HL-60/S4 treated with phorbol 12-myristate 13-acetate at 8.2 ng/mL for 4 days and 3 days (cell line): Measurements from ENCODE around the gene ATF7IP.
"Not testable (repeated sequence)": the region's sequence is repeated elsewhere in the genome, so short reads cannot be mapped to it uniquely, and the experiment has no call there.

Experiments used
- in situ Hi-C: fragments of 300-500 bp; cut with MboI; formaldehyde crosslinking; loops from 2 replicates; pipeline ENCODE4 v1.15.0; 2022; ENCODE audit warnings: low sequenced_read_pairs

ATF7IP gene

DNA sequence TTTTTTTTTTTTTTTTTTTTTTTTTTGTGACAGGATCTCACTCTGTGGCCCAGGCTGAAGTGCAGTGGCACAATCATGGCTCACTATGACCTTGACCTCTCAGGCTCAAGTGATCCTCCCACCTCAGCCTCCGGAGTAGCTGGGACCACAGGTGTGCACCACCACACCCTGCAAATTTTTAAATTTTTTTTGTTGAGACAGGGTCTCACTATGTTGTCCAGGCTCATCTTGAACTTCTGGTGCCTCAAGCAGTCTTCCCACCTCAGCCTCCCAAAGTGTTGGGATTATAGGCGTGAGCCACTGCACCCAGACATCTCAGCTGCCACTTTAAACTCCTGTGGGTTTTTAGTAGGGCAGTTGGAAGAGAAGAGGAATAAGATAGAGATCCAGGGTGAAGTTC, 39.9 kb downstream of the ATF7IP start:
- in situ Hi-C loops: not testable (repeated sequence)

- in situ Hi-C loops: no loop called here
Observed at GRCh38 chr12:14408208-14408607, 42.7 kb downstream of the ATF7IP start.

GRCh38 chr12:14410177-14410576, 44.7 kb downstream of the ATF7IP start:
- in situ Hi-C loops: no loop called here

GRCh38 chr12:14410841-14411569, 45.5 kb downstream of the ATF7IP start:
- in situ Hi-C loops: no loop called here

- in situ Hi-C loops: no loop called here
Observed at GRCh38 chr12:14416658-14417057, 51.2 kb downstream of the ATF7IP start.

GRCh38 chr12:14417715-14418114, 52.2 kb downstream of the ATF7IP start:
- in situ Hi-C loops: no loop called here

DNA sequence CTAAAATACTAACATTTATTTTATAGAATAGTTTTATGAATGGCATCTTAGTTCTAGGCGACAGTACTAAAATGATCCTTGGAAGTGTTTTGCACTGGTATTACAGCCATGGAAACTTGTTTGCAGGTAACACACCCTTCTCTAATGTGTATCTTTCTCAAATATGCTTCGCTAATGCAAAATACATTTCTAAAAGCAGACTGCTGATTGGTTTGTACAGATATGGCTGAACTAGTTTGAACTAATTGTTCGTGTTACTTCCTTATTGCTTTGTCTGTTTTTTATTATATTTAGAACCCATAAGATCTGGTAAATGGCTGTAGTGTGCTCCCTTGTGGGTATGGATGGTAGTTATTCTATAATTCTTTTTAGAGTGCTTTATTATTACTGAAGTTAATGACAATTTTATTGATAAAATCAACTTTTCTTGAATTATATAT, 53.0 kb downstream of the ATF7IP start:
- in situ Hi-C loops: no loop called here

GRCh38 chr12:14422516-14423230, 57.2 kb downstream of the ATF7IP start:
- in situ Hi-C loops: no loop called here

DNA sequence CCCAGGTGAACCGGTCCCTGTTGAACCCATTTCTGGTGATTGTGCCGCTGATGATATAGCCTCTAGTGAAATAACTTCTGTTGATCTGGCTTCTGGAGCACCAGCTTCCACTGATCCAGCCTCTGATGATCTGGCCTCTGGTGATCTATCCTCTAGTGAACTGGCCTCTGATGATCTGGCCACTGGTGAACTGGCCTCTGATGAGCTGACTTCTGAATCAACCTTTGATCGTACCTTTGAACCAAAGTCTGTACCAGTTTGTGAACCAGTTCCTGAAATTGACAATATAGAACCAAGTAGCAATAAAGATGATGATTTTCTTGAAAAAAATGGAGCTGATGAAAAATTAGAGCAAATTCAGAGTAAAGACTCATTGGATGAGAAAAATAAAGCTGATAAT, 59.1 kb downstream of the ATF7IP start:
- in situ Hi-C loops: no loop called here

DNA sequence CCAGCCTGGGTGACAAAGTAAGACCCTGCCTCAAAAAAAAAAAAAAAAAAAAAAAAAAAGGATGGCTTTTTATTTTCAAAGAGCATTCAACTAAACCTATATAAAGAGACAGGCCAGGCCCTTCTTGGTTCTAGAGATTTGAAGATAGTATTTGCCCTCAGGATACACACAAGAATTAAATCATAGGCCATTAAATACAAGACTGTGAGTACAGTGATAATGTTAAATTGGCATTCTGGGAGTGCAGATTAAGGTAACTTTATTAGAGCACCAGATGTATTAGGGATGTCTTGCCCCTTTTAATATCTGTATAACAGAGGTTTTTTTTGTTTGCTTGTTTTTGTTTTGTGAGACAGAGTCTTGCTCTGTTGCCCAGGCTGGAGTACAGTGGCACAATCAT, 61.3 kb downstream of the ATF7IP start:
- in situ Hi-C loops: loop anchor here (25.0 kb wide), 1 partner anchor 89 kb away; no protein-coding TSS in a partner anchor

DNA sequence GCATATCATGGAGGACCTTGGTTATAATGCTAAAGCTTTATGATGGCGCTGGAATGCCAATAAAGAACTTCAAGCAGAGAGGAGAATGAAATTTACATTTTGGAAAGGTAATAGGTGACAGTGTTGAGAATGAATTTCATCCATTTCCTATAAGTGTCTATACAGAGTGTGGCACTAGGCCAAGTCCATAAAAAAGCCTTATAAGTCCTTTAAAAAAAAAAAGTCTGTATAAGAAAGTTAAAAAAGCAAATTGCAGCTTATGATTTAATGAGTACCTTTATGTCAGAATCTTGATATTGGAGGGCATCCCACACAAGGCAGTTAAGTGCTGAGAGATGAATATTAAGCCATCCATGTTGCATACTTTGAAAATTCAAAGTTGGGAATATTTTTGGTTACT, 62.4 kb downstream of the ATF7IP start:
- in situ Hi-C loops: loop anchor here (25.0 kb wide), 1 partner anchor 91 kb away; no protein-coding TSS in a partner anchor

GRCh38 chr12:14430394-14430986, 65.0 kb downstream of the ATF7IP start:
- in situ Hi-C loops: loop anchor here (25.0 kb wide), 1 partner anchor 93 kb away; no protein-coding TSS in a partner anchor

DNA sequence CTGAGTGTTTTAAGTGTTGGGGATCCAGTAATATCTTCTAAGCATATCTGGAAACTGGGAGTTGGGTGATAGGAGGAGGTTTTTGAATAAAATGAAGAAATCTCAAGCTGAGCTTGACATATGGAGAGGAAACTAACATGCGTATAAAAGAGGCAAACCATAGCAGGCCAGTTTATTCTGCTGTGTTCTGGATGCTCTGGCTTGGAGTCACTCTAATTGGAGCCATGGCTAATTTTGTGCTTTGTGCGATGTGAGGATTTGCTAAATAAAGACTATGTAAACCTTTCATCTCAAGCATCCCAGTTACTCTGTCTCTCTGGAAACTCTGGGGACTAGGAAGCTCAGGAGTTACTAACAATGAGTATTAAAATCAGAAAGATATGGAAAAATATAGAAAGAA, 66.5 kb downstream of the ATF7IP start:
- in situ Hi-C loops: loop anchor here (25.0 kb wide), 1 partner anchor 95 kb away; no protein-coding TSS in a partner anchor

DNA sequence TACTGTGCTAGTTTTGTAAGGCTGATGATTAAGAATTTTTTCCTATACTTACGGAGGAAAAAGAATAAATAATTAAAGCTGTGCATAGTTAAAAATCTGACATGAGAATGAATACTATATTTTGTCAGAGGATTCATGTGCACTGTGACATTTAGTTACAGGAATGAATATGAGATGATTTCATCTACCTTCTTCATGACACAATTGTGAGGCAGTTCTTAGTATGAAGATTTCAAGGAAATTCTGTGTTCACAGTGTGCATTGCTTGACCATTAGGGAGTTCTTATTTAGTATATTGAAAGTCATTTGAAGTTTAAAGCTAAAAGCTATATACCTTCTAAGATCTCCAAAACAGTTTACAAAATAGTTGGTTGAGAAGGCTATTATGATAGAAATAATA, 70.1 kb downstream of the ATF7IP start:
- in situ Hi-C loops: loop anchor here (25.0 kb wide), 1 partner anchor 98 kb away; no protein-coding TSS in a partner anchor

DNA sequence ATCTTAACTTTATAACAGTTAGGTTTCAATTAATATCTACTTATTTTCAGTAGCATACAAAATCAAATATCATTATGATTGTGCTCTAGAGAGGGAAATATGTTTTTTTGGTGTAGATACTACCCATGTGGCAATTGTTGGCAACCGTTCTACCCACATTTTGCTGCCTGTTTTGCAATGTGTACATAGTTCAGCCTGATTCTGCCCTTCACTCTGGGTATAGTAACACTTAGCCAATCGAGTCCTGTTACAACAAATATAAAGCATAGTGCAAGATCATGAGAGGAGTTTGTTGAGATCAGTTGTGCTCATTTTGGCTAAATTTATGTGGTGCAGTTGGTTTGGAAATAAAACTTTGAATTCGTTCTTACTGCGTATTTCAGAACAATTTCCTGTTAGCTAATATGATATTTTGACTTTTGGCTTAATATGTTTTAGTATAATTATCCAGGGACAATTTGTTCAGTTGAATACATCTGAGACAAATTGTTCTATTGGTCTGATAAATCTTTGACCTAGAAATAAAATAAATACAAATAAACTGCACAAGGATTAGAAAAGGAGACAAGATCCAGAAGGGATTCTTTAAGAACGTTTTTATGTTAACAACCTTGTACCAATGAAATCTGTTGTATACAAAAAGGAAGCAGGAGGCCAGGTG, 76.9 kb downstream of the ATF7IP start:
- in situ Hi-C loops: loop anchor here (25.0 kb wide), 1 partner anchor 105 kb away; no protein-coding TSS in a partner anchor

GRCh38 chr12:14443531-14443930, 78.0 kb downstream of the ATF7IP start:
- in situ Hi-C loops: loop anchor here (25.0 kb wide), 1 partner anchor 106 kb away; no protein-coding TSS in a partner anchor

DNA sequence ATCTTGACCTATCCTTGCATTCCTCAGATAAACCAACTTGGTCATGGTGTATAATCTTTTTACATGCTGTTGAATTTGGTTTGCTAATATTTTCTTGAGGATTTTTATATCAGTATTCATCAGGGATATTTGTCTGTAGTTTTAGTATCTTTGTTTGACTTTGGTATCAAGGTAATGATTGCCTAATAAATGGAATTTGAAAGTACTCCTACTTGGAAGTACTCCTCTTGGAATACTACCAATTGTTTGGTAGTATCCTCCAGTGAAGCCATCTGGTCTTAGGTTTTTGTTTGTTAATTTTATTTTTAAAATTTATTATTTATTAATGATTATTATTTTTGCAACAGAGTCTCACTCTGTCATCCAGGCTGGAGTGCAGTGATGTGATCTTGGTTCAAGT, 85.0 kb downstream of the ATF7IP start:
- in situ Hi-C loops: loop anchor here (25.0 kb wide), 1 partner anchor 188 kb away; no protein-coding TSS in a partner anchor

- in situ Hi-C loops: loop anchor here (25.0 kb wide), 1 partner anchor 190 kb away; no protein-coding TSS in a partner anchor
Observed at GRCh38 chr12:14452336-14452735, 86.9 kb downstream of the ATF7IP start.

DNA sequence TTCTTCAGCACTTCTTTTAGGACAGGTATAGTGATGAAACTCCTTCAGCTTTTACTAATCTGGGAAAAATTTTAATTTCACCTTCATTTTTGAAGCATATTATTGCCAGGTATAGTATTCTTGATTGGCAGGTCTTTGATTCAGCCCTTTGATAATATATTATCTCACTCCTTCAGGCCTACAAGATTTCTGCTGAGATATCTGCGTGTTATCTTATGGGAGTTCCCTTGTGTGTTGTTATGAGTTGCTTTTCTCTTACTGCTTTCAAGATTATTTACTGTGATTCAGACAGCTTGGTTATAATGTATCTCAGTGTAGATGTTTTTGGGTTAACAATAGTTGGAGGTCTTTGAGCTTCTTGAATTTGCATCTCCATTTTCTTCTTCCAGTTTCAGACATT, 87.4 kb downstream of the ATF7IP start:
- in situ Hi-C loops: loop anchor here (25.0 kb wide), 1 partner anchor 191 kb away; no protein-coding TSS in a partner anchor

DNA sequence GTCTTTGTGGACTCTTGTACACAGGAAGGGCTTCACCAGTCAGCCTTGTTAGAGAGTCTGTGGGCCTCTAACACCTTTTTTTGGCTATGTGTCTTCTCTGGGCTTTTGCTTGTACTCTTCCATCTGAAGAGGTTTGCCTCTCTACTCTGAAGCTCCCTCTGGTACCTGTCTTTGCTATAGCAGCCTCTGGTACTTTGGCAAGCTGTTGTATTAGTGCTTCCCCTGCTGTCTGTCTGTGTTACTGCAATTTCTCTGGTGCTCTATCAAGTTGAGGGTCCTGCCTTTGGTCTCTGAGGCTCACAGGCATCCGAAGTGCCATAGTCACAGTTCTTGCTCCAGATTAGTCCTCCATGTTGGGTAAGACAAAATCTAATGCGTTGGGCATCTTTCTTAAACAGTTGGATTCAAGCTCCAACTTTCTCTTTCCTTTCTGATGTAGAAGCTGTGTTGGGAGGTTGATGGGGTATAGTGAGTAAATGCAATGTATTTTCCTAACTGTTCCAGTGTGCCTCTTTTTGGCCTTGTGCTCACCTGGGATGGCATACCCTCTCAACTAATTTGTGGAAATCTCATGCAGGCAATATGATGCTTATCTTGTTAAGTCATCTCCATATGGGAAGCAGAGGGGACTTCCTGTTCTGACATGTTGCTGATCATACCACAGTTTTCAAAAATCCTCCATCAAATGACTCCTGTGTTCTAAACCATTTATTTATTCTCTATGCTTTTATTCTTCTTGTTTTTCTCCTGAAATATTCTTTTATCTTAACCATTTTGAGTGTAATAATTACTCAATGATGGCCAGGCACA, 88.8 kb downstream of the ATF7IP start:
- in situ Hi-C loops: loop anchor here (25.0 kb wide), 1 partner anchor 192 kb away; no protein-coding TSS in a partner anchor
